H1 (cell line): ENCODE measurements around the gene HS3ST5.

Experiments
- EP300 ChIP-seq, 2 experiments: IDR thresholded peaks; 1 replicate in 1 of 2; 2 replicates in 1 of 2; pipeline ENCODE4 v1.6.1; 2011 to 2012; ENCODE audit warnings: low read depth in 2 of 2, low read length in 2 of 2, mild to moderate bottlenecking in 2 of 2, borderline replicate concordance in 1 of 2, inconsistent platforms in 1 of 2, moderate library complexity in 1 of 2
- POLR2A ChIP-seq, 2 experiments: IDR thresholded peaks; 1 replicate in 1 of 2; 2 replicates in 1 of 2; pipeline ENCODE4 v1.6.1; 2011; ENCODE audit warnings: low read depth in 2 of 2, low read length in 2 of 2, mild to moderate bottlenecking in 2 of 2; ENCODE audit errors: control extremely low read depth in 1 of 2

GRCh38 chr6:114162691-114163347, 180.0 kb downstream of the HS3ST5 start:
- no peak for TF ChIP-seq EP300 (IDR thresholded peaks at IDR 0.05; ENCODE audit: borderline replicate concordance in 1 of 2, low read depth in 2 of 2, low read length in 2 of 2)
- no peak for TF ChIP-seq POLR2A (IDR thresholded peaks at IDR 0.05; ENCODE audit: control extremely low read depth in 1 of 2, low read depth in 2 of 2, low read length in 2 of 2)
